ENCODE data around the gene GAGE12D.
"Not testable (repeated sequence)": the region's sequence is repeated elsewhere in the genome, so short reads cannot be mapped to it uniquely, and the experiment has no call there.

- not testable (repeated sequence) for TF ChIP-seq YY1 (IDR thresholded peaks at IDR 0.05; ENCODE audit: low read depth); CREB1 (IDR thresholded peaks at IDR 0.05; ENCODE audit: low read depth); TAF1 (IDR thresholded peaks at IDR 0.05; ENCODE audit: low read depth); EP300 (IDR thresholded peaks at IDR 0.05; ENCODE audit: borderline replicate concordance); MAX (IDR thresholded peaks at IDR 0.05); TCF12 (IDR thresholded peaks at IDR 0.05; ENCODE audit: low read depth); FOXM1 (IDR thresholded peaks at IDR 0.05; ENCODE audit: borderline replicate concordance, low read depth); NFIC (IDR thresholded peaks at IDR 0.05)
Measured at GRCh38 chrX:49579649-49580048, 38.1 kb downstream of the GAGE12D start, which contains the start of gene GAGE12H.
